Colonic mucosa (tissue), 4 donors: ENCODE results near the gene SLCO1A2. TPM values are rescaled to one million over a fixed set of nuclear protein-coding genes. Genes with fewer than 3 reads are reported as not detected.

Experiments
- DNase-seq: peaks from one replicate; pipeline ENCODE4 v3.0.0-alpha.2; 2020
- H3K27ac ChIP-seq: fragments of 200-600 bp; one replicate; pipeline ENCODE4 v1.8.0; 2021
- H3K27me3 ChIP-seq: fragments of 200-600 bp; one replicate; pipeline ENCODE4 v1.8.0; 2021
- H3K36me3 ChIP-seq: fragments of 200-600 bp; one replicate; pipeline ENCODE4 v1.8.0; 2021
- H3K4me1 ChIP-seq: fragments of 200-600 bp; one replicate; pipeline ENCODE4 v1.8.0; 2021; ENCODE audit warnings: mild to moderate bottlenecking
- H3K4me3 ChIP-seq: fragments of 200-600 bp; one replicate; pipeline ENCODE4 v1.8.0; 2021
- H3K9ac ChIP-seq, 2 donors: one replicate each; pipeline ENCODE4 v1.7.0; 2013; ENCODE audit warnings: control low read depth in 2 of 2, low read depth in 2 of 2, low read length in 2 of 2
- H3K9me3 ChIP-seq: fragments of 200-600 bp; one replicate; pipeline ENCODE4 v1.8.0; 2021
- intact Hi-C: fragments of 100-400 bp; cut with DNase I; formaldehyde crosslinking; loops from one replicate; pipeline ENCODE4 v1.14.1; 2022
- total RNA-seq, 2 donors: library from RNA; stranded (reverse); fragmentation: NEBNext Ultra II Directional in 1 of 2; extraction: Animal tissue kit (Norgen Biotek cat#: 25700) in 1 of 2; gene quantifications; one replicate each; pipeline ENCODE4 v1.2.1, GENCODE V29; 2021
- TF ChIP-seq, protein P1 (sequence below): fragments of 200-600 bp; IDR thresholded peaks from one replicate; pipeline ENCODE4 v1.8.0; 2022; ENCODE audit warnings: antibody characterized with exemption, mild to moderate bottlenecking
- donor health status: healthy.
- donor health status: DM: no; HTN: no; CAD: no.
- donor health status: DM: no; HTN: no; CAD: no.

Gene SLCO1A2
- total RNA-seq, 2 donors from 2014 or later: not detected

DNA sequence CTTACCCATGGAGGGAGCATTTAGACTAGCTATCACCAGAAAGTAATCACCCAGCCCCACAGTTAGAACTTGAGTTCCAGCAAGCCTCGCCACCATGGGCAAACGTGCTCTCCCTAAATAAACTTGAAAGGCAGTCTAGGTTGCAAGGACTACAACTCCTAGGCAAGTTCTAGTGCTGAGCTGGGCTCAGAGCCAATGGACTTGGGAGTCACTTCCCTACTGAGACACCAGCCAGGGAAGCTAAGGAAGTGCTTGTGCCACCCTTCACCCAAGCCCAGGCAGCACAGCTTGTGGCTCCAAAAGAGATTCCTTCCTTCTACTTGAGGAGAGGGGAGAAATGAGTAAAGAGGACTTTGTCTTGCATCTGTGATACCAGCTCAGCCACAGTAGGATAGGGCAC lies 57.9 kb downstream of the SLCO1A2 start:
- intact Hi-C loops: no loop called here

DNA sequence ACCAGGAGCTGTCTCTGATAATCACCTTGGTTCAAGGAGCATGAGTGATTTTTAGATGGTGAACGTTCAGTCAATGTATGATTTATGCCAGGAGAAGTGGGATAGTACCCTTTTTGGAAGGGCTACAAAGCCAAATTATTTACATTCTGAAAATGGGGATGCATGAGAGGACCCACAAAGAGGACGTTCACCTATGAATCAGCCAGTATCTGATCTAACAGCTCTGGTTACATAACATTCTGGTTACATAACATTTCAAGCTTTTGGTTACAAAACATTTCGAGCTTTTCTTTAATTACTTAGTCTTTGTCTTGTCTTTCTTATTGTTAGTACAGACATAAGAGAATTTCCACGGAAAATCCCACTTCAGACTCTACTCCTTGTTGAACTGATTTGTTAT lies 68.8 kb downstream of the SLCO1A2 start:
- DNase-seq: no peak
- TF ChIP-seq, protein P1, sequence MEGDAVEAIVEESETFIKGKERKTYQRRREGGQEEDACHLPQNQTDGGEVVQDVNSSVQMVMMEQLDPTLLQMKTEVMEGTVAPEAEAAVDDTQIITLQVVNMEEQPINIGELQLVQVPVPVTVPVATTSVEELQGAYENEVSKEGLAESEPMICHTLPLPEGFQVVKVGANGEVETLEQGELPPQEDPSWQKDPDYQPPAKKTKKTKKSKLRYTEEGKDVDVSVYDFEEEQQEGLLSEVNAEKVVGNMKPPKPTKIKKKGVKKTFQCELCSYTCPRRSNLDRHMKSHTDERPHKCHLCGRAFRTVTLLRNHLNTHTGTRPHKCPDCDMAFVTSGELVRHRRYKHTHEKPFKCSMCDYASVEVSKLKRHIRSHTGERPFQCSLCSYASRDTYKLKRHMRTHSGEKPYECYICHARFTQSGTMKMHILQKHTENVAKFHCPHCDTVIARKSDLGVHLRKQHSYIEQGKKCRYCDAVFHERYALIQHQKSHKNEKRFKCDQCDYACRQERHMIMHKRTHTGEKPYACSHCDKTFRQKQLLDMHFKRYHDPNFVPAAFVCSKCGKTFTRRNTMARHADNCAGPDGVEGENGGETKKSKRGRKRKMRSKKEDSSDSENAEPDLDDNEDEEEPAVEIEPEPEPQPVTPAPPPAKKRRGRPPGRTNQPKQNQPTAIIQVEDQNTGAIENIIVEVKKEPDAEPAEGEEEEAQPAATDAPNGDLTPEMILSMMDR: no peak
- intact Hi-C loops: no loop called here
- H3K9ac ChIP-seq: no peak overlapping the region
- H3K4me3 ChIP-seq: no peak overlapping the region
- no peak overlapping the region for H3K27ac ChIP-seq
- no peaks in the 10 kb centered on the region for H3K36me3 ChIP-seq
- no peaks in the 10 kb centered on the region for H3K9me3 ChIP-seq
- H3K27me3 ChIP-seq: no peaks in the 10 kb centered on the region
- H3K4me1 ChIP-seq: no peaks in the 10 kb centered on the region

More for the DNA sequence above, 57.9 kb downstream of the SLCO1A2 start:
- Histone ChIP-seq H3K9me3 (no peaks in the 10 kb centered on the region), H3K4me1 (no peaks in the 10 kb centered on the region), H3K27ac (no peak overlapping the region), H3K36me3 (no peaks in the 10 kb centered on the region), H3K27me3 (no peaks in the 10 kb centered on the region), H3K9ac (no peak overlapping the region), H3K4me3 (no peak overlapping the region)
- TF ChIP-seq, protein P1: no peak
- DNase-seq: no peak

DNA sequence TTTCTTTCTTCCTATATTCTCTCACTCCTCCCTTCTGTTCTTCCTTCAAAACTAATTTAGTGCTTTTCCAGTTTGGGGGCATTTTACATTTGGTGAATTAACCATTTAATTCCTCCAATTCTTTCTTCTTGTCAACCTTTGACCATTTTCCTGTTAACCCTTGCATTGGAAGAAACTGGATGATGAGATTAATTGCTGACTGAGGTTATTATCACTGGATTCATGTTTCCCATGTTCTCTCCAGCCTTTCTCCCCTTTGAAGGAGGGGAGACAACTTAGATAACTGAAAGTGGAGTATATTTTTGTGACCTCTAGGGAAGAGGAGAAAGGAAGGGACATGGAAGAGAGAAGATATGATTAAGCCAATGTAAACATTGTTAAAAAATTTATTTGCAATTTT lies 70.5 kb downstream of the SLCO1A2 start:
- Histone ChIP-seq H3K9ac (no peak overlapping the region), H3K27me3 (no peaks in the 10 kb centered on the region), H3K4me1 (no peaks in the 10 kb centered on the region), H3K27ac (no peak overlapping the region), H3K9me3 (no peaks in the 10 kb centered on the region), H3K4me3 (no peak overlapping the region), H3K36me3 (no peaks in the 10 kb centered on the region)
- TF ChIP-seq, protein P1: no peak
- intact Hi-C loops: no loop called here
- DNase-seq: no peak

DNA sequence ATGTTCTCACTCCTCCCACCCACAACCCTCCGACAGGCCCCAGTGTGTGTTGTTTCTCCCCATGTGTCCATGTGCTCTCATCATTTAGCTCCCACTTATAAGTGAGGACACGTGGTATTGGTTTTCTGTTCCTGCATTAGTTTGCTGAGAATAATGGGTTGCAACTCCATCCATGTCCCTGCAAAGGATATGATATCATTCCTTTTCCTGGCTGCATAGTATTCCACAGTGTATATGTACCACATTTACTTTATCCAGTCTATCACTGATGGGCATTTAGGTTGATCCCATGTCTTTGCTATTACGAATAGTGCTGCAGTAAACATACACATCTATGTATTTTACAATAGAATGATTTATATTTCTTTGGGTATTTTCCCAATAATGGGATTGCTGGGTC lies 77.5 kb downstream of the SLCO1A2 start:
- DNase-seq: no peak
- Histone ChIP-seq H3K27ac (no peak overlapping the region), H3K9ac (no peak overlapping the region), H3K36me3 (no peaks in the 10 kb centered on the region), H3K4me3 (no peak overlapping the region), H3K4me1 (no peaks in the 10 kb centered on the region), H3K9me3 (no peaks in the 10 kb centered on the region), H3K27me3 (no peaks in the 10 kb centered on the region)
- TF ChIP-seq, protein P1: no peak
- intact Hi-C loops: no loop called here

- TF ChIP-seq, protein P1: no peak
- Histone ChIP-seq H3K9ac (no peak overlapping the region), H3K9me3 (no peaks in the 10 kb centered on the region), H3K36me3 (no peaks in the 10 kb centered on the region), H3K27me3 (no peaks in the 10 kb centered on the region), H3K4me3 (no peak overlapping the region), H3K4me1 (no peaks in the 10 kb centered on the region), H3K27ac (no peak overlapping the region)
- DNase-seq: no peak
- intact Hi-C loops: no loop called here
Observed at GRCh38 chr12:21252070-21252469, 82.6 kb downstream of the SLCO1A2 start.

DNA sequence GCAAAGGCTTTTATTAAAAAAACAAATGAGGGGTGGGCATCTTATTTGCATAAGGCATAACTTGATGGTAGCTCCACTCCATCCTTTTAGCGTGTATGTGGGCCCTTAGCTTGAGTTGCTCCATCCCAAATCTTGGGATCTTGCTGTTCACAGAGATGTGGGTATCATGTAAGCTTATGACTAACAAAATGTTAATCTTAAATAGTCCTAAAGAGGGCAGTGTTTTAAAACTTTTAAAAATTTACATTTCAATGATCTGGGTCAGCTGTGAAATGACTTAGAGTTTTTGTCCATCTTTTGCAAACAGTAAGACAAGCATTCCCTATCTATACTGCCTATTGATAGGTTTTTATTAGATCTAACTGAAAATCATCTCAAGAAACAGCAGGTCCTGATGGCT lies 86.0 kb downstream of the SLCO1A2 start:
- Histone ChIP-seq H3K36me3 (no peaks in the 10 kb centered on the region), H3K4me3 (no peak overlapping the region), H3K9ac (no peak overlapping the region), H3K27ac (no peak overlapping the region), H3K27me3 (no peaks in the 10 kb centered on the region), H3K9me3 (no peaks in the 10 kb centered on the region), H3K4me1 (no peaks in the 10 kb centered on the region)
- no peak for DNase-seq
- intact Hi-C loops: no loop called here
- TF ChIP-seq, protein P1: no peak
